Measurements from ENCODE around the gene ATP5F1D.

ATP5F1D gene

DNA sequence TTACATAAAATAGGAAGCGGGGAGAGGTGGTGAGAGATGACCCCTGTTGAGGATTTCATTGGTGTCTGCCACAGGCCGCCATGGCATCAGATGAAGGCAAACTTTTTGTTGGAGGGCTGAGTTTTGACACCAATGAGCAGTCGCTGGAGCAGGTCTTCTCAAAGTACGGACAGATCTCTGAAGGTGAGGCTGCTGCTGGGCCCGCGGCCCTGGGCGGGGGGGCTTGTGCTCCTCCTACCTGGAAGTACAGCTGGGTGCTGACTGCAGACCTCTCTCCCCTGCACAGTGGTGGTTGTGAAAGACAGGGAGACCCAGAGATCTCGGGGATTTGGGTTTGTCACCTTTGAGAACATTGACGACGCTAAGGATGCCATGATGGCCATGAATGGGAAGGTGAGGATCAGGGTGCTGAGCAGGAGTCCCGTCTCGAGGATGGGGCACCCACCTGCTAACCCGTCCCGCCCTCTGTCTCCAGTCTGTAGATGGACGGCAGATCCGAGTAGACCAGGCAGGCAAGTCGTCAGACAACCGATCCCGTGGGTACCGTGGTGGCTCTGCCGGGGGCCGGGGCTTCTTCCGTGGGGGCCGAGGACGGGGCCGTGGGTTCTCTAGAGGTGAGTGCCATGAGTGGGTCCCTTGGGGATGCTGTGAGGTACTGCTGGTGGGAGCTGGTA, 29.4 kb downstream of the ATP5F1D start:
- no peak for DNase-seq (ENCODE audit: low read depth)

DNA sequence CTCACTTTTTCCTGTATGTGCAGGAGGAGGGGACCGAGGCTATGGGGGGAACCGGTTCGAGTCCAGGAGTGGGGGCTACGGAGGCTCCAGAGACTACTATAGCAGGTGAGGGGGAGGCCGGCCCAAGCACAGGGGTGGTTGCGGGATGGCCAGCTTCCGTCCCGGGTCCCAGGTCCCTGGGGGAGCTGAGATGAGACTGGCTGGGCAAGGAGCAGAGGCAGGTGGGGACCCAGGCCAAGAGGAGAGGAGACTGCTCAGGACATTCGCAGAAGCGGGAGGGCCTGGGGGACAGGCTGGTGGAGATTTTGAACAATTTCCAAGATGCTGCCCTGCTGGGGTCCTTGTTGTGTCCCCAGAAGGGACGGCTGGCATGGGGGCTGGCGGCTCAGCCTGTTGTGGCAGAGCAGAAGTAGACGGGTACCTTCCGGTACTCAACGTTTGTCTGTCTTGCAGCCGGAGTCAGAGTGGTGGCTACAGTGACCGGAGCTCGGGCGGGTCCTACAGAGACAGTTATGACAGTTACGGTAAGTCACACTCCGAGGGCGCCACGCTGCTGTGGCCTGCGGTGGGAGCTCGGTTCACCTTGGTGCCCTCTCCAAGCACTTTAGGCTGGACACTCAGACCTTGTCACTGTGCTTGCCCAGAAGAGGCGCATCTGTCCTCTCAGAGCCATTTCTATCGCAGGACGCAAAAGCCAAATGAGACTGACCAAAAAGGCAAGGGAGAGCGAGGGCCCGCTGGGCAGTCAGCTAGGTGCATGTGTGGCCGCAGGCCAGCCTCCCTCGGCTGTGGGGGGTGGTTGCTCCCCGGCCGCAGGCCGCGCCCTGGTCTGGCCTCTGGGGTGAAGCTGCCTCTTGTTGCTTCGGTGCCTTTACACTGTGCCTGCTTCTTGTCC, 30.2 kb downstream of the ATP5F1D start:
- DNase-seq (ENCODE audit: low read depth): no peak

DNA sequence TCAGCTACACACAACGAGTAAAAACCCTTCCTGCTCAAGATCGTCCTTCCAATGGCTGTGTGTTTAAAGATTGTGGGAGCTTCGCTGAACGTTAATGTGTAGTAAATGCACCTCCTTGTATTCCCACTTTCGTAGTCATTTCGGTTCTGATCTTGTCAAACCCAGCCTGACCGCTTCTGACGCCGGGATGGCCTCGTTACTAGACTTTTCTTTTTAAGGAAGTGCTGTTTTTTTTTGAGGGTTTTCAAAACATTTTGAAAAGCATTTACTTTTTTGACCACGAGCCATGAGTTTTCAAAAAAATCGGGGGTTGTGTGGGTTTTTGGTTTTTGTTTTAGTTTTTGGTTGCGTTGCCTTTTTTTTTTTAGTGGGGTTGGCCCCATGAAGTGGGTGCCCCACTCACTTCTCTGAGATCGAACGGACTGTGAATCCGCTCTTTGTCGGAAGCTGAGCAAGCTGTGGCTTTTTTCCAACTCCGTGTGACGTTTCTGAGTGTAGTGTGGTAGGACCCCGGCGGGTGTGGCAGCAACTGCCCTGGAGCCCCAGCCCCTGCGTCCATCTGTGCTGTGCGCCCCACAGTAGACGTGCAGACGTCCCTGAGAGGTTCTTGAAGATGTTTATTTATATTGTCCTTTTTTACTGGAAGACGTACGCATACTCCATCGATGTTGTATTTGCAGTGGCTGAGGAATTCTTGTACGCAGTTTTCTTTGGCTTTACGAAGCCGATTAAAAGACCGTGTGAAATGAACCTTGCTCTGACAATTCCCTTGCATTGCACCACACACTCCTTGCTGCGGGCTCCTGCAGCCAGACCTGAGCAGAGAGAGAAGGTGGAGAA, 31.1 kb downstream of the ATP5F1D start:
- DNase-seq (ENCODE audit: low read depth): no peak

DNA sequence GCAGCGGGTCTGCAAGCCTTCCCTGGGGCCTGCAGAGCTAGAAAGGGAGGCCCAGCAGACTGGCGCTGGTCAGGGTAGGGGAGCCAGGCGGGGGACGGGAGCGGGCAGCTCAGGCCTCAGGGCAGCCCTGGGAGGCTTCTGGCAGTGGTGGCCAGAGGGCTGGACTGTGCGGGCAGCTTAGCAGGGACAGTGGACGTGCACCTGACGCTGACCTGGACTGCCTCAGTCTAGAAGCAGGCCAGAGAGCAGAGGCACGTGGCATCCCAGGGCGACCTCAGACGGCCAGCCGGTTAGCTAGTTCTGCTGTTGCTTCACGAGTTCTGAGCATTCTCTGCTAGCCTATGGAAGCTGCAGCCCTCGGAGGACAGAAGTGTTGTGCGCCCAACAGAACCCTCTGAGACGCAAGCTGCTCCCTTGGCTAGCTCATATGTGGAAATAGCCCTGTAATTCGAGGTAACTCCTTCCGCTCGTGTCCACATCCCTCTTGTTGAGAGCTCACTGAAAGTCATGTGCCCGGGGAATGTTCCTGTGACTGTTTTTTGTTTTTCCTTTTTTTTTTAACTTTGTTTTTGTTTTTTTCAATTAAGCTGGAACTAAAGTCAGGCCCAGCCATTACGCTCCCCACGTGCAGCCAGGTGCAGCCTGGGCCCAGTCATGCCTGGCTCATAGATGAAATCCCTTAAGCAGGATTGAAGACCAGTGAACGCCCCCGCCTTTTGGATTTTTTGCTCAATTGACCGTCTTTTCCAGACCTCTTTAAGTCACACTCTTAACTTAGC, 31.9 kb downstream of the ATP5F1D start:
- peak; percentile 41 for DNase-seq (ENCODE audit: low read depth)

GRCh38 chr19:1274081-1274851, 32.7 kb downstream of the ATP5F1D start:
- DNase-seq (ENCODE audit: low read depth): no peak

GRCh38 chr19:1274852-1275259, 33.3 kb downstream of the ATP5F1D start:
- no peak for DNase-seq (ENCODE audit: low read depth)

DNA sequence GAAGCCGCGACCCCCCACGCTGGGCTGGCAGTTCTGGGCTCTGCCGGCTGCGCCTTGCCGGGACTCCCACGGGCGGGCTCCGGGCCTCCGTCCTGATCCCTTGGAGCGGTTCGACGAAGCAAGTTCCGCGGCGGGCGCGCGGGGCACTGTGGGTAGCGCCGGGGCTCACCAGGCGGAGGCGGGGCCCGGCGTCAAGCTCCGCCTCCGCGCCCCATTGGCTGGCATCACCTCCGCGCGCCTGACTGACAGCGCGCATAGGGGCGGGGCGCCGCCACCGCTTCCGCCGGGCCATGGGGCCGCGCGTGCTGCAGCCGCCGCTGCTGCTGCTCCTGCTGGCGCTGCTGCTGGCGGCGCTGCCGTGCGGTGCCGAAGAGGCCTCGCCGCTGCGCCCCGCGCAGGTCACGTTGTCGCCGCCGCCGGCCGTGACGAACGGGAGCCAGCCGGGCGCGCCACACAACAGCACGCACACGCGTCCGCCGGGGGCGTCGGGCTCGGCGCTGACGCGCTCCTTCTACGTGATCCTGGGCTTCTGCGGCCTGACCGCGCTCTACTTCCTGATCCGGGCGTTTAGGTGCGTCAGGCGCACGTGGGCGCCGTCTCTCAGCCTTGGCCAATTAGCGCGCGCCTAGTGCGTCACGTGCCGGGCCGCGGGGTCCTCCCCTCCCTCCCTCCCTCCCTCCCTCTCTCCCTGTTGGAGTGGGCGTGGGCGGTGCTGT, 33.9 kb downstream of the ATP5F1D start, which contains the start of gene FAM174C:
Gene FAM174C (plus strand): TSS at position 271 of the 716 bp plus-strand sequence. CDS start 20 bp downstream, at position 291.
- DNase-seq (ENCODE audit: low read depth): peak; percentile 95

DNA sequence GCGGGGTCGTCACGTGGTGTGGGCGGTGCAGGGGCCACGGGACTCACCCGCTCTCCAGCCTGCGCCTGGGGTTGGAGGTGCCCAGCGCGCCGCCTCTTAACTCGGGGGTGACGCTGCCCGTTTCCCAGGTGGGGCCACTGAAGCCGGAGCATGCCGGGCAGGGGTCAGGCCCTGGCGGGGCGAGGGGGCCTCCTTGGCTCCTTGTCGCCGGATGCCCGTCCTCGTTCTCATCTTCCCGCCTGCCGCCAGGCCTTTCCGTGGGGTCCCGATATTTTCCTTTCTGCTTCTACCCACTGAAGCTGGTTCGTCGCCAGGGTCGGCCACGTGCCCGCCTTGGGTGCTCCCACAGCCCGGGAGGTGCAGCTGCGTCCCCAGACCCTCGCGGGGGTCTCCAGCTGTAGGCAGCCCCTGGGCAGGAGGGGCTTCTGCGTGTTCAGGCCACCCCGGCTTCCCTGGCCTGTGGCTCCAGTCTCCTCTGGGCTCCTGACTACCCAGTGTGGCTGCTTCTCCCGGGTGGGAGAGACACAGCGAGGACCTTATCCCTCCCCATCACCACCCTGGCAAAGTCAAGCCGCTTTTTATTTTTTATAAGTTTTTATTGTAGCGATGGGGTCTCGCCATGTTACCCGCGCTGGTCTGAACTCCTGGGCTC, 34.6 kb downstream of the ATP5F1D start:
- DNase-seq (ENCODE audit: low read depth): no peak

DNA sequence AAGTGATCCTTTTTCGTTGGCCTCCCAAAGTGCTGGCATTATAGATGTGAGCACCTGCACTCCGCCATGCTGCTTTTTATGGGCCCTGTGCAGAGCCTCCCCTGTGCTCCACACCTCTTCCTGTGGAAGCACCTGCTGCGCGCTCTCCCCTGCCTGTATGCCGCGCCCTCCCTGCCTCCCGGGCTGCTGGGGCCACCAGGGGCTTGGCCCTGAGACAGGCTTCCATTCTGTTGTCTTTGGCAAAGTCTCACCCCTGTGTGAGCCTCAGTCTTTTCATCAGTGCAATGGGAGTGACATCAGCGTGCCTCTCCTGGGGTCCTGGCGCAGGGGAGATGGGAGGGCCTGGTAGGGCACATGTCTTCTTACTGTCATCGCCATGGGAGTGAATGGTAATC, 35.1 kb downstream of the ATP5F1D start:
- no peak for DNase-seq (ENCODE audit: low read depth)

GRCh38 chr19:1277061-1277460, 35.5 kb downstream of the ATP5F1D start:
- no peak for DNase-seq (ENCODE audit: low read depth)

- DNase-seq (ENCODE audit: low read depth): no peak
Observed at GRCh38 chr19:1278074-1278473, 36.5 kb downstream of the ATP5F1D start.

- no peak for DNase-seq (ENCODE audit: low read depth)
Observed at GRCh38 chr19:1278713-1279660, 37.4 kb downstream of the ATP5F1D start.

- peak; percentile 71 for DNase-seq (ENCODE audit: low read depth)
Observed at GRCh38 chr19:1279782-1280341, 38.3 kb downstream of the ATP5F1D start.

DNA sequence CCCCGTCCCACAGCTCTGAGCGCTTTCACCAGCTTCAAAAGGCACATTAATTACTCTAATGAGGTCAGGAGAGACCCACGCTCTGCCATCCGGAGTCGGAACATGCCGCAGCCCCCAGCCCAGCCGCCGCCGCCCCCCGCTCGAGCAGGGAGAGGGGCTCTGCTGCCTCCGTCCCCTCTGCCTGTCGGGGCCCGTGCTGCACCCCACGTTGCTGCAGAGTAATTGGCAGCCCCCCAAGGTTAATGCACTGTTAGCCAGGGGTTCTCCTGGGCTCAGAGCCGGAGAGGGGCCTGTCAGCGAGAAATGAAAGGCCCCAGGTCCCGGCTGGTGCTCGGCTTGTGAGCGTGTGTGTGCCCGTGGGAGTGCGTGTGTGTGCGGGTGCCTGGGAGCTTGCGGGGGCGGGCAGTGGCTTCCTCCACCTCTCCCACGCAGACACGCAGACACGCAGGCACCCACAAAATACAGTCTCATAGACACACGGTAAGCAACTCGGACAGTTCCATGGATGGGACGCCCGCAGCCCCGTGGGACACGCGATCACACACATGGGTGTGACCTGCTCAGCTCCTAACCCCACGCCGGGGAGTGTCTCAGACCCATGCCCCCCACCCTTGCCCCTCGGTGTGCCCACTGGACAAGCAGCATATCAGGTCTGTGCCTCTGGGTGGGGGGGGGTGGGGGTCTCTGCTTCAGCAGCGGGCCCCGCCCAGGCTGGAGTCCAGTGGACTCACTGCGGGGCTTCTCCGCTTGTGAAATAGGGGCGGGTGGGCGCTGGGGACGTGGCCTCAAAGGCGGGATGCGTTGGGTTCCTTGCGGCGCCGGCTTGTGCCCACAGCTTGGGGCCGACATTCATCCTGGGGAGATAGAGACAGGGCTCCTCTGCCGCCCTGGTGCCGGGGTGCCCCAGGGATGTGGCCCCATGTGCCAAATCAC, 39.4 kb downstream of the ATP5F1D start:
- no peak for DNase-seq (ENCODE audit: low read depth)

GRCh38 chr19:1281569-1282287, 40.2 kb downstream of the ATP5F1D start:
- DNase-seq (ENCODE audit: low read depth): no peak

DNA sequence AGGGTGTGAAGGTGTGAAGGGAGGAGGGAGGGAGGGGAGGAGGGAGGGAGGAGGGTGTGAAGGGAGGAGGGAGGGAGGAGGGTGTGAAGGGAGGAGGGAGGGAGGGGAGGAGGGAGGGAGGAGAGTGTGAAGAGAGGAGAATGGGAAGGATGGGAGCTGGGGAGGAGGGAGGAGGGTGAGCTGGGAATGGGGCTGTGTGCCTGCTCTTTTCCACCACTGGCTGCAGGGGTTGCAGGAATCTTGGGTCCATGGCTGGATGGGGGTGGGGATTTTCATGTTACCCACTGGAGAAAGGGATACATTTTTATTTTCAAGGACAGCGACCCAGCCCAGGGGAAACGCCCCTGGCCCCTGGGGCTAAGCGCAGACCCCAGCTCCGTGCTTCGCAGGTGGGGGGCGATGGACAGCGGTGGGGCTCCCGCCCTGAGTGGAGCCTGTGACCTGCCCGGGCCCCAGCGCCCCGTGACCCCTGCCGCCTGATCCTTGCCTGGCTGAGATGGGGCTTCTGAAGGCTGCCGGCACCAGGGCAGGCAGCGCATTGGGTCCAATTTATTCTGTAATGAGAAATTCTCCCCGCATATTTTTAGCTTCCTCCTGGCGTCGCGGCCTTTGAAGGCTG, 41.1 kb downstream of the ATP5F1D start:
- no peak for DNase-seq (ENCODE audit: low read depth)

All from amniotic epithelial cell (primary cell).